MCF 10A (cell line): ENCODE data around the gene GNAI3. TPM values are rescaled to one million over a fixed set of nuclear protein-coding genes. Genes with fewer than 3 reads are reported as not detected.

Experiments used
- BruUV-seq: library from RNA; stranded (reverse); fragments of 400-500 nt; replicated peaks from 2 replicates; lab custom pipeline; 2021; lab: Mats Ljungman, UMichigan
- CTCF ChIA-PET: fragments of 300-600 bp; sonication (Branson Sonifier 250); formaldehyde crosslinking; extraction: SDS; loops from one replicate; lab custom pipeline; 2021; ENCODE audit warnings: antibody characterized with exemption, inconsistent platforms; lab: Yijun Ruan, JAX
- POLR2A ChIA-PET: fragments of 300-600, 350-650 bp; sonication (Branson Sonifier 250); formaldehyde crosslinking; extraction: SDS; loops from one replicate; lab custom pipeline; 2020; ENCODE audit warnings: antibody characterized with exemption, inconsistent platforms; lab: Yijun Ruan, JAX
- DNase-seq: peaks from one replicate; pipeline ENCODE4 v3.0.0-alpha.2; 2018; ENCODE audit not compliant: unreplicated experiment
- H3K27ac Mint-ChIP-seq: one replicate; pipeline ENCODE4 v1.8.0; 2022; ENCODE audit warnings: mild to moderate bottlenecking, low read depth, mixed read lengths; ENCODE audit not compliant: unreplicated experiment
- H3K27me3 Mint-ChIP-seq: one replicate; pipeline ENCODE4 v1.8.0; 2022; ENCODE audit warnings: mixed read lengths; ENCODE audit not compliant: insufficient read depth, unreplicated experiment
- H3K36me3 Mint-ChIP-seq: one replicate; pipeline ENCODE4 v1.8.0; 2022; ENCODE audit warnings: mild to moderate bottlenecking, moderate library complexity, mixed read lengths; ENCODE audit not compliant: insufficient read depth, unreplicated experiment
- H3K4me1 Mint-ChIP-seq: one replicate; pipeline ENCODE4 v1.8.0; 2022; ENCODE audit warnings: mixed read lengths; ENCODE audit not compliant: insufficient read depth, unreplicated experiment
- H3K4me3 Mint-ChIP-seq: one replicate; pipeline ENCODE4 v1.8.0; 2022; ENCODE audit warnings: mild to moderate bottlenecking, moderate library complexity, mixed read lengths; ENCODE audit not compliant: unreplicated experiment
- H3K9me3 Mint-ChIP-seq: one replicate; pipeline ENCODE4 v1.8.0; 2022; ENCODE audit warnings: mixed read lengths; ENCODE audit not compliant: unreplicated experiment
- intact Hi-C: fragments of 100-400 bp; cut with micrococcal nuclease; formaldehyde crosslinking; loops from 2 replicates; pipeline ENCODE4 v1.14.1; 2022
- total RNA-seq: library from RNA; stranded (reverse); gene quantifications from 2 replicates; pipeline ENCODE4 v1.2.3, GENCODE V29; 2022
- TF ChIP-seq, protein P1 (sequence below): fragments of 200-600 bp; IDR thresholded peaks from one replicate; pipeline ENCODE4 v1.8.0; 2022; ENCODE audit warnings: antibody characterized with exemption, mild to moderate bottlenecking; ENCODE audit not compliant: unreplicated experiment

Gene GNAI3
- total RNA-seq, 1 experiment from 2014 or later, result 8.0 TPM

DNA sequence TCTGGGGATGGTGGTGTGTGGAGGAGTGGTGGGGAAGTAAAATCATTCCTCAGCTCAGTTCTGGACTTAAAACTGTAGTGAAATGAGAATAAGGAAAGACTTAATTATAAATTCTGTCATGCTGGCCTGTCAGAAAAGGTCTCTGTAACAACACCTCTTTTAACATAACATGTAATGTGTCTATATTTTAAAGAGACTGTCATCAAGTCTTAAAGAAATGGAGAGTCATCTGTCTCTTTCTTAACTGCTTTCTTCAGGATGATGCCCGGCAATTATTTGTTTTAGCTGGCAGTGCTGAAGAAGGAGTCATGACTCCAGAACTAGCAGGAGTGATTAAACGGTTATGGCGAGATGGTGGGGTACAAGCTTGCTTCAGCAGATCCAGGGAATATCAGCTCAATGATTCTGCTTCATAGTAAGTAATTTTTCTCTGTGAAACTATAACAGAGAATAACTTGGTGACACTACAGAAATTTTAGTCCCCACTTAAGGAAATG is 30.6 kb downstream of the GNAI3 start:
- no peak overlapping the region for H3K27ac Mint-ChIP-seq
- POLR2A ChIA-PET, result interaction anchor here (0.9 to 1.6 kb wide), 3 partner anchors 20 to 30 kb away, joined by 3 to 4 read pairs (median 4); partner anchors contain the start of gene GNAI3

DNA sequence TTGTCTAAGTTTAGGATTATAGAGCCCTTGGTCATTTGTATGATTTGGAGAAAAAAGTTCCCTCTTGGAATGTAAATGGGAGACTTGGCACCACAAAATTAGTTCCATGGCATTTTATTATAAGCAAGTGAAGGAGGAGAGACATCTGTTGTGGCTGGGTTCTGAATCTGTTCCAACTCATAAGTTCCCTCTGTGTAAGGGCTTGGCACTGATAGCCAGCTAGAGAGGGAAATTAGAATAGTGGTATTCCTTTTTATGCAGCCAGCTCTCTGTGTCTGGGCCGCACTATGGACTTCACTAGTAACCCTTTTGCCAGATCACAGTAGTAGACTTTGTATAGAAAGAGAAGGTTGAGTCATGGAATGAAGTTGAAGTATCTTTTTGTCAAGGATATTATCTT is 31.1 kb downstream of the GNAI3 start:
- Mint-ChIP-seq H3K36me3 (peaks cover 78% of the 10 kb centered on the region), H3K4me1 (no peaks in the 10 kb centered on the region), H3K27ac (no peak overlapping the region), H3K9me3 (no peaks in the 10 kb centered on the region), H3K27me3 (no peaks in the 10 kb centered on the region), H3K4me3 (no peak overlapping the region)
- intact Hi-C loops, result no loop called here
- ChIA-PET CTCF (interaction anchor here (1.6 to 1.8 kb wide), 2 partner anchors 22 to 60 kb away, joined by 5 to 7 read pairs; no protein-coding TSS in a partner anchor), POLR2A (interaction anchor here (0.9 to 1.6 kb wide), 3 partner anchors 20 to 31 kb away, joined by 3 to 4 read pairs (median 4); partner anchors contain the start of gene GNAI3)
- no TSS peak for BruUV-seq
- DNase-seq, result no peak
- TF ChIP-seq, protein P1, sequence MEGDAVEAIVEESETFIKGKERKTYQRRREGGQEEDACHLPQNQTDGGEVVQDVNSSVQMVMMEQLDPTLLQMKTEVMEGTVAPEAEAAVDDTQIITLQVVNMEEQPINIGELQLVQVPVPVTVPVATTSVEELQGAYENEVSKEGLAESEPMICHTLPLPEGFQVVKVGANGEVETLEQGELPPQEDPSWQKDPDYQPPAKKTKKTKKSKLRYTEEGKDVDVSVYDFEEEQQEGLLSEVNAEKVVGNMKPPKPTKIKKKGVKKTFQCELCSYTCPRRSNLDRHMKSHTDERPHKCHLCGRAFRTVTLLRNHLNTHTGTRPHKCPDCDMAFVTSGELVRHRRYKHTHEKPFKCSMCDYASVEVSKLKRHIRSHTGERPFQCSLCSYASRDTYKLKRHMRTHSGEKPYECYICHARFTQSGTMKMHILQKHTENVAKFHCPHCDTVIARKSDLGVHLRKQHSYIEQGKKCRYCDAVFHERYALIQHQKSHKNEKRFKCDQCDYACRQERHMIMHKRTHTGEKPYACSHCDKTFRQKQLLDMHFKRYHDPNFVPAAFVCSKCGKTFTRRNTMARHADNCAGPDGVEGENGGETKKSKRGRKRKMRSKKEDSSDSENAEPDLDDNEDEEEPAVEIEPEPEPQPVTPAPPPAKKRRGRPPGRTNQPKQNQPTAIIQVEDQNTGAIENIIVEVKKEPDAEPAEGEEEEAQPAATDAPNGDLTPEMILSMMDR, result no peak

More for the DNA sequence above, 30.6 kb downstream of the GNAI3 start:
- Mint-ChIP-seq H3K36me3 (peaks cover 75% of the 10 kb centered on the region), H3K9me3 (no peaks in the 10 kb centered on the region), H3K27me3 (no peaks in the 10 kb centered on the region), H3K4me1 (no peaks in the 10 kb centered on the region), H3K4me3 (no peak overlapping the region)
- DNase-seq, result no peak
- intact Hi-C loops, result no loop called here
- TF ChIP-seq, protein P1, result no peak
- no TSS peak for BruUV-seq
- CTCF ChIA-PET, result interaction anchor here (1.6 to 1.8 kb wide), 2 partner anchors 22 to 61 kb away, joined by 5 to 7 read pairs; no protein-coding TSS in a partner anchor

DNA sequence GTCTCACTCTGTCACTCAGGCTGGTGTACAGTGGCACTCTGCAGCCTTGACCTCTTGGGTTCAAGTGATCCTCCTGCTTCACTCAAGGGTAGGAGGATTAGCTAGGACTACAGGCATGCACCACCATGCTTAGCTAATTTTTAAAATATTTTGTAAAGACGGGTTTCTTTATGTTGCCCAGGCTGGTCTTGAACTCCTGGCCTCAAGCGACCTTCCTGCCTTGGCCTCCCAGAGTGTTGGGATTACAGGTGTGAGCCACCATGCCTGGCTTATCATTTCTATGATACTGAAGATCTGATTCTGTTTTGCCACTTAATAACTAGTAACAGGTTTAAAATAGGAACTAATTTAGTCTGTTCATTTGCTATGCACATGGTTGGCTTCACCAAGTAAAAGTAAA is 33.6 kb downstream of the GNAI3 start:
- Mint-ChIP-seq H3K4me3 (no peak overlapping the region), H3K4me1 (no peaks in the 10 kb centered on the region), H3K27me3 (no peaks in the 10 kb centered on the region), H3K9me3 (no peaks in the 10 kb centered on the region), H3K27ac (no peak overlapping the region), H3K36me3 (peaks cover 86% of the 10 kb centered on the region)
- intact Hi-C loops, result no loop called here
- TF ChIP-seq, protein P1, result no peak
- ChIA-PET POLR2A (interaction anchor here (1.1 kb wide), 1 partner anchor 32 kb away, joined by 3 read pairs; no protein-coding TSS in a partner anchor), CTCF (interaction anchor here (1.7 kb wide), 1 partner anchor 58 kb away, joined by 6 read pairs; no protein-coding TSS in a partner anchor)
- DNase-seq, result no peak
- no TSS peak for BruUV-seq

DNA sequence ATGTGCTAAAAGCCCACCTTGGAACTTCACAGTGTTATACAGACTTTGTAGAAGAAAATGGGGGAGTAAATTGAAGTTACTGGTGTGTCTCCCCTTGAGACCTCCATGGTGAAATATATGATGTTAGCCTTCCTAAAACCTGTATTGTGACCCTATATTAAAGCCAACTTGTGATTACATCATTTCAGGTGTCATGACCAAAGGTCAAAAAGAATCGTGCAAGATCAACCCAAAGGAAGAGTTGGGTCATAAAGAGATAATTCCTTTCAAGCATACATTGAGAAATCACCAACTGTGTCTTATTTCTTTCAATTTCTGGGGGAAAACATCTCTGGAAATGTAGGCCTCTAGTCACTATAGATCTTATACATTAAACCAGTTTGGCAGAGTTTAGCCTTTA is 36.4 kb downstream of the GNAI3 start:
- Mint-ChIP-seq H3K27me3 (no peaks in the 10 kb centered on the region), H3K9me3 (no peaks in the 10 kb centered on the region), H3K36me3 (peaks cover 88% of the 10 kb centered on the region), H3K27ac (no peak overlapping the region), H3K4me1 (no peaks in the 10 kb centered on the region), H3K4me3 (no peak overlapping the region)
- POLR2A ChIA-PET, result no interaction called here
- intact Hi-C loops, result no loop called here
- no TSS peak for BruUV-seq
- CTCF ChIA-PET, result interaction anchor here (0.6 kb wide), 1 partner anchor 234 kb away, joined by 3 read pairs; no protein-coding TSS in a partner anchor
- TF ChIP-seq, protein P1, result no peak
- no peak for DNase-seq
